Esophagus muscularis mucosa (tissue), 3 donors: ENCODE measurements around the gene KIFBP.

ENCODE experiments used
- CTCF ChIP-seq, 3 experiments: fragments of 200-600 bp in 2 of 3; fragments of 450-650 bp in 1 of 3; sonication (generic) in 2 of 3; IDR thresholded peaks; one replicate each; pipeline ENCODE4 v1.5.1; 2017 to 2019; ENCODE audit warnings: antibody characterized with exemption in 3 of 3, mild to moderate bottlenecking in 2 of 3, moderate library complexity in 1 of 3
- POLR2A ChIP-seq: fragments of 450-650 bp; IDR thresholded peaks from one replicate; pipeline ENCODE4 v1.6.1; 2017; ENCODE audit warnings: antibody characterized with exemption, moderate library complexity, mild to moderate bottlenecking, low read depth

- TF ChIP-seq POLR2A (no peak), CTCF (IDR thresholded peaks at IDR 0.05) (no peak)
Observed at GRCh38 chr10:69064762-69065328, 76.2 kb downstream of the KIFBP start.
